HepG2 (cell line): Measurements from ENCODE around the gene ISLR.

Source experiments
- ATM ChIP-seq: fragments of 450-650 bp; IDR thresholded peaks from 2 replicates; pipeline ENCODE4 v1.7.1; 2017; ENCODE audit warnings: mild to moderate bottlenecking, borderline replicate concordance
- CHD2 ChIP-seq: IDR thresholded peaks from 2 replicates; pipeline ENCODE4 v1.6.1; 2011; ENCODE audit warnings: low read depth, low read length, improper control_type of control experiment

DNA sequence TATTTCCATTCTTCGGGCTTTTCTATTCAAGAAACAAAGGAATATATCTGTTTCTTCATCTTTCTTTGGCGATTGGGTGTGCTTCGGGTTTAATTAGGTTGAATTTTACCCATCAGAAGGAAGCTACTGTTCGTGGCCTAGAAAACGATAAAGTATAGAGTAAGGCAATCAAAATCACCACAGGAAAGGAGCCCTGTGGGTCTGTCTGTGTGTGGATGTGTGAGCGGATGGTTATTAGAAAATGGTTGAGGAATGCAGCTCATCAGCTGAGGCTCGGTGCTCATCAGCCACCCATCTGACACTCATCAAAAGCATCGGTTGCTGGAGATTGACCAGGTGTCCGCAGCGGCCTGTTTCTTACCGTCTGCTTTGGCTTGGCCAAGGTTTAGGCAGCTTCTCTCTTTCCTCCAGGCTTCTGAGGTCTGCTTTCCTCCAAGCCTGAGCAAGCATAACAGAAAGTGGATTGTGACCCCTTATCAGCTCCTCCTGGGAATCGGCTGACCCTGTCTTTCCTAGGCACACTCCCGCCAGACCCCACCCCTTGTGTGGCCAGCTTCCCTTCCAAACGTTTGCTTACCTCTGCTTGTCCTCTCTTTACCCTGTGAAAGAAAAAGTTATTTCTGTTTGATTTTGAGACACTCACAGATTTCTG is 17.6 kb upstream of the ISLR start:
- TF ChIP-seq CHD2 = no peak
- TF ChIP-seq ATM = no peak
